ENCODE data around the gene THOC6. TPM values are rescaled to one million over a fixed set of nuclear protein-coding genes. Genes with fewer than 3 reads are reported as not detected.

THOC6 gene
- total and polyA plus RNA-seq, 9 of the 15 experiments (the other 6 are each of a cell fraction or from before 2014, with no cell fraction given), result 2.5 to 65.4 (median 42.3) TPM

DNA sequence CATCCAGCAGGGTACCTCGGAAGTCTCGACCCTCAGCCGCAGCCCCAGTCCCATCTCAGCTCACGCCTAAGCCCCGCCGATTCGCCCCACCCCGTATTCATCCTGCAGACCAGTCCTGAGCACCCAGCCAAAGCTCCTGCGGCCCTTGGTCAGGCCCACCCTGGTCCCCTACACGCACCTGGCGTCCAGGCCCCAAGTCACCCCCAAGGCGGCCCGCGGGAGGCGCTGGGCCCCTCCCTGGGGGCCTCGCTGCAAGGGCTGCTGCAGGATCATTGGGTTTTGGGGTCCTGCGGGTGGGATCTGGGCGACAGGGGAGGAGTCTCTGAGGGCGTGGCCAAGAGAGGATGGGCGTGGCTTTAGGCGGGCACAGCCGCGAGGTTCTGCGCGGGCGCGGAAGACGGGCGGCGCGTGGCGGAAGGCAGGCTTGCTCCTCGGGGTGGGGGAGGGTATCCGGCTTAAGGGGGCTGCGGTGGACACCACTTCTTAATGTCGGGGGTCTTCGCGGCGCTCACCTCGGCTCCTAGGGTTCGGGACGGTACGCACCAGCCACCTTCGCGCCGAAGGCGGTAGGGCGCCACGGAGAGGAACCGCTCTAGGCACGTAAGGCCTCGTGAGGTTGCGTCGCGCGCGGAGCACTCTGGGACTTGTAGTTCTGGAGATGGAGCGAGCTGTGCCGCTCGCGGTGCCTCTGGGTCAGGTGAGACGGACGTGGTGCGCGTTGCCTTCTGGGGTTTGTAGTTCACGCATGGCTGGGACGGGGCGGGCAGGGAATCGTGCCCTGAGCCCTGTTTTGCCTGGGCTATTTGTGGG, at the start of gene THOC6, which contains the start of gene HCFC1R1 (continued):
- TF ChIP-seq ZBTB11 (CRISPR knock-in tag; IDR thresholded peaks at IDR 0.05) (peak in 1 of 3 experiments; percentile 70; a peak in 2 of 6 replicates), ASH1L (IDR thresholded peaks at IDR 0.05; ENCODE audit: borderline replicate concordance, low read depth, partially characterized antibody) (no peak), ZNF316 (IDR thresholded peaks at IDR 0.05) (no peak), SIN3B (IDR thresholded peaks at IDR 0.05; ENCODE audit: low read depth) (peak; percentile 62; the same call in 1 of the 2 replicates), YY1 (IDR thresholded peaks at IDR 0.05; ENCODE audit: borderline replicate concordance in 1 of 3, control insufficient read depth in 1 of 3, extremely low read depth in 1 of 3, insufficient read depth in 3 of 3, insufficient read length in 1 of 3, insufficient replicate concordance in 2 of 3, low read depth in 1 of 3, low read length in 2 of 3) (peak in 2 of 3 experiments; percentile 42 to 61), NR2C1 (IDR thresholded peaks at IDR 0.05) (peak; percentile 82), NR2C1 (tag; IDR thresholded peaks at IDR 0.05) (peak; percentile 95), ZNF253 (CRISPR knock-in tag; conservative IDR thresholded peaks at IDR 0.05) (0 out of 2 replicates have a peak, but pooled peaks have one; percentile 50), ERF (CRISPR knock-in tag; IDR thresholded peaks at IDR 0.05) (peak; percentile 24; the same call in 1 of the 2 replicates), PHF20 (IDR thresholded peaks at IDR 0.05; ENCODE audit: partially characterized antibody) (peak; percentile 25), ARHGAP35 (IDR thresholded peaks at IDR 0.05; ENCODE audit: partially characterized antibody) (peak; percentile 40), NR0B1 (IDR thresholded peaks at IDR 0.05; ENCODE audit: partially characterized antibody) (no peak), NR1H2 (CRISPR knock-in tag; IDR thresholded peaks at IDR 0.05) (no peak)
- TF ChIP-seq, protein P1, sequence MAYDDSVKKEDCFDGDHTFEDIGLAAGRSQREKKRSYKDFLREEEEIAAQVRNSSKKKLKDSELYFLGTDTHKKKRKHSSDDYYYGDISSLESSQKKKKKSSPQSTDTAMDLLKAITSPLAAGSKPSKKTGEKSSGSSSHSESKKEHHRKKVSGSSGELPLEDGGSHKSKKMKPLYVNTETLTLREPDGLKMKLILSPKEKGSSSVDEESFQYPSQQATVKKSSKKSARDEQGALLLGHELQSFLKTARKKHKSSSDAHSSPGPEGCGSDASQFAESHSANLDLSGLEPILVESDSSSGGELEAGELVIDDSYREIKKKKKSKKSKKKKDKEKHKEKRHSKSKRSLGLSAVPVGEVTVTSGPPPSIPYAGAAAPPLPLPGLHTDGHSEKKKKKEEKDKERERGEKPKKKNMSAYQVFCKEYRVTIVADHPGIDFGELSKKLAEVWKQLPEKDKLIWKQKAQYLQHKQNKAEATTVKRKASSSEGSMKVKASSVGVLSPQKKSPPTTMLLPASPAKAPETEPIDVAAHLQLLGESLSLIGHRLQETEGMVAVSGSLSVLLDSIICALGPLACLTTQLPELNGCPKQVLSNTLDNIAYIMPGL (CRISPR knock-in tag; IDR thresholded peaks at IDR 0.05), result no peak
- TF ChIP-seq, protein P2, sequence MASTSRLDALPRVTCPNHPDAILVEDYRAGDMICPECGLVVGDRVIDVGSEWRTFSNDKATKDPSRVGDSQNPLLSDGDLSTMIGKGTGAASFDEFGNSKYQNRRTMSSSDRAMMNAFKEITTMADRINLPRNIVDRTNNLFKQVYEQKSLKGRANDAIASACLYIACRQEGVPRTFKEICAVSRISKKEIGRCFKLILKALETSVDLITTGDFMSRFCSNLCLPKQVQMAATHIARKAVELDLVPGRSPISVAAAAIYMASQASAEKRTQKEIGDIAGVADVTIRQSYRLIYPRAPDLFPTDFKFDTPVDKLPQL (IDR thresholded peaks at IDR 0.05; ENCODE audit: extremely low read depth, insufficient read length), result no peak
- TF ChIP-seq, protein P3, sequence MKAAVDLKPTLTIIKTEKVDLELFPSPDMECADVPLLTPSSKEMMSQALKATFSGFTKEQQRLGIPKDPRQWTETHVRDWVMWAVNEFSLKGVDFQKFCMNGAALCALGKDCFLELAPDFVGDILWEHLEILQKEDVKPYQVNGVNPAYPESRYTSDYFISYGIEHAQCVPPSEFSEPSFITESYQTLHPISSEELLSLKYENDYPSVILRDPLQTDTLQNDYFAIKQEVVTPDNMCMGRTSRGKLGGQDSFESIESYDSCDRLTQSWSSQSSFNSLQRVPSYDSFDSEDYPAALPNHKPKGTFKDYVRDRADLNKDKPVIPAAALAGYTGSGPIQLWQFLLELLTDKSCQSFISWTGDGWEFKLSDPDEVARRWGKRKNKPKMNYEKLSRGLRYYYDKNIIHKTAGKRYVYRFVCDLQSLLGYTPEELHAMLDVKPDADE (conservative IDR thresholded peaks at IDR 0.05; ENCODE audit: control insufficient read depth, low read depth, low read length), result peak; percentile 99

All from K562 (cell line).